ENCODE results near the gene LYL1. TPM values are rescaled to one million over a fixed set of nuclear protein-coding genes. Genes with fewer than 3 reads are reported as not detected.

Gene LYL1
- total RNA-seq, 4 donors from 2014 or later, result 5.5 to 29.9 (median 20.5) TPM

DNA sequence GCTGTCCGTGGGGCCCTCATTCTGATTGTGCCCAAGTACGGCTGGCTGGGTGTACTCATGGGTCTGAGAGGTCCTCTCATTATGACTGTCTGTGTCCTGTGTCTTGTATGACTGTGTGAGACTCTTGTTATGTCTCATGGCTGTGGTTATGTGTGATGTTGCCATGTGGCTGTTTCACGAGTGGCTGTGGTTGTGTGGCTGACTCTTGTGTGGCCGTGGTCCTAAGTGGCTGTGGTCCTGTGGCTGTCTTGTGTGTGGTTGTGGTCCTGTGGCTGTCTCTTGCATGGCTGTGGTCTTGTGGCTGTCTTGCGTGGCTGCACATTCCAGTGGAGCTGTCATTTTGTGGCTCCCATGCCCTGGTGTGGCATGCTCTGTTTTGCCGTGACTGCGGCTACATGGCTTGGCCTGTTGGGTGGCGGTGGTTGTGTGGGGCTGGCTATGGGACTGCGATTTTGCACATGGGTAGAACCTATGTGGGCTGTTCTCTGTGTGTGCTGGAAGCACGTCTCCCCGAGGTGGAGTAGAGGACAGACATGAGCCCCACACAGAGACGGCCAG, 2.5 kb downstream of the LYL1 start:
- ATAC-seq (ENCODE audit: low FRiP score) (no peak), DNase-seq (ENCODE audit: low spot score) (no peak)
- TF ChIP-seq, protein P1, sequence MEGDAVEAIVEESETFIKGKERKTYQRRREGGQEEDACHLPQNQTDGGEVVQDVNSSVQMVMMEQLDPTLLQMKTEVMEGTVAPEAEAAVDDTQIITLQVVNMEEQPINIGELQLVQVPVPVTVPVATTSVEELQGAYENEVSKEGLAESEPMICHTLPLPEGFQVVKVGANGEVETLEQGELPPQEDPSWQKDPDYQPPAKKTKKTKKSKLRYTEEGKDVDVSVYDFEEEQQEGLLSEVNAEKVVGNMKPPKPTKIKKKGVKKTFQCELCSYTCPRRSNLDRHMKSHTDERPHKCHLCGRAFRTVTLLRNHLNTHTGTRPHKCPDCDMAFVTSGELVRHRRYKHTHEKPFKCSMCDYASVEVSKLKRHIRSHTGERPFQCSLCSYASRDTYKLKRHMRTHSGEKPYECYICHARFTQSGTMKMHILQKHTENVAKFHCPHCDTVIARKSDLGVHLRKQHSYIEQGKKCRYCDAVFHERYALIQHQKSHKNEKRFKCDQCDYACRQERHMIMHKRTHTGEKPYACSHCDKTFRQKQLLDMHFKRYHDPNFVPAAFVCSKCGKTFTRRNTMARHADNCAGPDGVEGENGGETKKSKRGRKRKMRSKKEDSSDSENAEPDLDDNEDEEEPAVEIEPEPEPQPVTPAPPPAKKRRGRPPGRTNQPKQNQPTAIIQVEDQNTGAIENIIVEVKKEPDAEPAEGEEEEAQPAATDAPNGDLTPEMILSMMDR (IDR thresholded peaks at IDR 0.05), result no peak

DNA sequence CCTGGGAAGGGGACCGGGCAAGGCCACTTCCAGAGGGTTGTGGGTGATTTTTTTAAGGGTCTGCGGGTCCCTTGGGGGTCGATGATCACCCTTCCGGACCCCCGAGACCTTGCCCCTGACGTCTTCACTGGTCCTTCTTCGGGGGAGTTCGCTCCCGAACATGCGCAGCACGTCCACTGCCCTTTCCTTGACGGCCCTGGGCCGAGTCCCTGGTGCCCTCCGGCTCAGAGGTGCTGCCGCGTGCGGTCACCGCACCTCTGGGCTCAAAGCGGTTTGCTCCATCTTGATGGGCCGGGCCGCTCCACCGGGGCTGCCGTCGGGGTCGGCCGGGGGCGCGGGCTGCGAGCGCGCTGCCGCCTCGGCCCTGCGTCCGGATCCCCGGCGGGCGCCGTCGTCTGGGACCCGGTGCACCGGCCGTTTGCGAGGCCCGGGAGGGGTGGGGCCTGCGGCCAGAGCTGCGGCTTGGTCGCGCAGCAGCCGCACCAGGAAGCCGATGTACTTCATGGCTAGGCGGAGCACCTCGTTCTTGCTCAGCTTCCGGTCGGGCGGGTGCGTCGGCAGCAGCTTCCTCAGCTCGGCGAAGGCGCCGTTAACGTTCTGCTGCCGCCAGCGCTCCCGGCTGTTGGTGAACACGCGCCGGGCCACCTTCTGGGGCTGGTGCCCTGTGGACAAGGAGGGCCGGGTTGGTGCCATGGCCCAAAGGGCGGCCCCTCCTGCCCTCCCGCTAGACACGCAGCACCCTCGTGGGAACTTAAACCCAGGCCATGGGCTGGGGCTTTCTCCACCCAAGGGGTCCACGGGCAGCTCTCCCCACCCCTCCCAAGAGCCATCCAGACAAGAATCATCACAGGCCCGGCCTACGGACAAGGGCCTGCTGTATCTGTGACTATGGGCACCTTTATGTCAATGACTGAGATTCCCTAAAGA, 3.3 kb downstream of the LYL1 start:
- ATAC-seq (ENCODE audit: low FRiP score), result no peak
- TF ChIP-seq, protein P1 (IDR thresholded peaks at IDR 0.05), result no peak

DNA sequence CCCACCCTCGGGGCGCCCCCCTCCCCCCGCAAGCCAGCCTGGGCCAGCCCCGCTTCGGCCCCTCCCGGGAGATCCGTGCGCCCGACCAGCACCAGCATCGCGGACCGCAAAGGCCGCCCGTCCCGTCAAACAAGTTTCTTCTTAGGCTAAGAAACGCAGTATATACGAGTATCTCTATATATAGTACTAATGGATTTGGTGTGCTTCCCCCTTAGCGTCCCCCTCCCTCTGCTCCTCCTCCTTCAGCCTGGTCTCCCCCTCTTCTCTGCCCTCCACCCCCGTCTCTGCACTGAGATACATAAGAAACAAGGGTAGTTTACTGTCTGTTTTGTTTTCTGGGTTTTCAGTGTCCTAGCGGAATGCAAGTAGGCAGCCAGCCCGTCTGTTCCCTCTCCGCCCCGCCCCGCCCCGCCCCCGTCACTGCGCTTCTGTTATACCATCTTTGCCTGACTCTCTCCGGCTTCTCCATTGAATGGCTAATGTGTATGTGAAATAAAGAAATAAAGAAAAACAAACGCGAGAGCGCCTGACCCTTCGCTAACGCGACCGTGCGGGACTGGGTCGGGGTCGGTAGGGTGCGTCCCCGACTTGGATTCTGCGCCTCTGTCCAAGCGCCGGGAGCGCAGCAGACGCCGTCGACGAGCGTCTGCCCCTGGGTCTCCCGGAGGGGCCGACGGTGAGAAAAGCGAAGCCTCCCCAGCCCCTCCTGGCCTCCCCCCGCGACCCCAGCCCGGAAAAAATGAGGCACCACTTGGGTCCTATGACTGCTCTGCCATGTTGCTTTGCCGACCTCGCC, 4.2 kb downstream of the LYL1 start:
- ATAC-seq (ENCODE audit: low FRiP score), result peak; percentile 5
- TF ChIP-seq, protein P1 (IDR thresholded peaks at IDR 0.05), result no peak
- no peak for DNase-seq (ENCODE audit: low spot score)

More for the DNA sequence above, 3.3 kb downstream of the LYL1 start:
- DNase-seq (ENCODE audit: low spot score), result no peak

GRCh38 chr19:13097463-13098258, 5.0 kb downstream of the LYL1 start:
- TF ChIP-seq, protein P1 (IDR thresholded peaks at IDR 0.05), result no peak
- ATAC-seq (ENCODE audit: low FRiP score) (no peak), DNase-seq (ENCODE audit: low spot score) (peak; percentile 51)

- ATAC-seq (ENCODE audit: low FRiP score), result no peak
- TF ChIP-seq, protein P1 (IDR thresholded peaks at IDR 0.05), result no peak
- no peak for DNase-seq (ENCODE audit: low spot score)
Measured at GRCh38 chr19:13097033-13097462, 5.6 kb downstream of the LYL1 start.

All from omental fat pad (tissue), 4 donors.